ENCODE results near the gene IREB2.

Gene IREB2

DNA sequence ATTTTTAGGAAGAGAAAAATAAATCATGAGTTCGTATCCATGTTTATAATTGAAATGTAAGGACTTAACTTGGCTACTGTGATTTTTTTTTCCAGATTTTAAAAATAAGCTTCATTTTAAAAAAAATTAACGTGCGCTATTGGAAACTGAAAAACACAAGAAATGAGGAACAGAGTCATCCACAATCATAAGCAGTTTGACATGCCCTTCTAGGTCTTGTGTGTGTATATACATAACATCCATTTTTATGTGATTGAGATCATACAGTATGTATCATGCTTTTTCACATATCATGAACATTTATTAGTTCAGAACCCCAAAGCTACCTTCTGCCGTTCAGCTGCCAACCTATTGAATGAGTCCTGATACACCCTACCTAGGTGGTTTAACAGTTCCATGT, 22.7 kb downstream of the IREB2 start:
- Histone ChIP-seq H3K4me3 (ENCODE audit: insufficient read depth, low read length, poor library complexity, severe bottlenecking) (no peak overlapping the region), H3K27ac (ENCODE audit: low read depth, low read length) (no peak overlapping the region), H3K27me3 (ENCODE audit: low read length) (no peaks in the 10 kb centered on the region), H3K9ac (ENCODE audit: low read length) (no peak overlapping the region), H3K79me2 (ENCODE audit: insufficient read depth, low read length) (peaks cover 74% of the 10 kb centered on the region), H4K20me1 (ENCODE audit: low read depth, low read length) (peaks cover 33% of the 10 kb centered on the region), H3K36me3 (ENCODE audit: low read length) (peaks cover 28% of the 10 kb centered on the region; the same call in 1 of the 2 replicates), H3K4me2 (ENCODE audit: low read depth, low read length, poor library complexity, severe bottlenecking) (no peak overlapping the region), H3K9me2 (replicated peaks; ENCODE audit: insufficient read depth, low read length) (no peaks in the 10 kb centered on the region), H3F3A (ENCODE audit: insufficient read depth) (0 out of 2 replicates have a peak, but pooled peaks cover 4% of the 10 kb centered on the region), H2AFZ (ENCODE audit: low read depth, low read length, severe bottlenecking) (no peak overlapping the region), H3K9me3 (ENCODE audit: insufficient read depth, low read length) (no peaks in the 10 kb centered on the region)
- TF ChIP-seq EZH2phosphoT487 (conservative IDR thresholded peaks at IDR 0.05; ENCODE audit: low read length) (no peak), CTCF (IDR thresholded peaks at IDR 0.05; ENCODE audit: insufficient read depth, low read length, poor library complexity, severe bottlenecking) (no peak)

DNA sequence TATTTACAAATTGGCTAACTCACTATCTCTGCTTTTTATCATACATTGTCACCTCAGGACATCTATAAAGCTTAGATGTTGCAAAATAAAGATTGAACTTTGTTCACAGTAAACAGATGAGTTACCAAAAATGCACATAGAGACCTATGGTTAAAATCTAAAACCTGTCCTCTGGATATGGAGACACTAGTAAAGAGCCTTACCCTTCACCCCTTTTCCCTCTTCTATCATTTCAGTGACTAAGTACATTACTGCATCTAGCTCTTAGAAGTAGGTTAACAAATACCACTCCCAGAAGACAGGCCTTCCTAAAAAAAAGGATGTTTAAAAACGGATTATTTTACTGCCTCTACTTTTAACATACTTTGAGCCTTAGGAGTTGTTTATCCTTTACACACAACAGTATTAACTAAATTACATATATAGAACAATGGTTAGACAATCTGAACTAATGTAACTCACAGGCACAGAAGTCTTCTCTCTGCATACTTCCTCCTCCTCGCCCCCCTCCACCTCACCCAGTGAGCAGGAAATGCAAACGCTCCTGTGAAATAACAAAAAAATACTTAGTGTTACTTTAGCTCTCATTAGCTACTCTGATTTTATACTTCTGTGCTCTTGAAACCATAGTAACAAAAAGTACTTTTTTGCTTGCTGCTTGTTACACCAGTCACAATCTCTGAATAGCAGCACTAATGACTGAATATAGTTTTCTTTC, 23.3 kb downstream of the IREB2 start:
- no peak overlapping the region for H3K4me3 ChIP-seq (ENCODE audit: insufficient read depth, low read length, poor library complexity, severe bottlenecking)
- H2AFZ ChIP-seq (ENCODE audit: low read depth, low read length, severe bottlenecking), result no peak overlapping the region
- H4K20me1 ChIP-seq (ENCODE audit: low read depth, low read length), result peaks cover 28% of the 10 kb centered on the region
- no peak overlapping the region for H3K4me2 ChIP-seq (ENCODE audit: low read depth, low read length, poor library complexity, severe bottlenecking)
- H3K79me2 ChIP-seq (ENCODE audit: insufficient read depth, low read length), result peaks cover 69% of the 10 kb centered on the region
- 0 out of 2 replicates have a peak, but pooled peaks cover 2% of the 10 kb centered on the region for H3F3A ChIP-seq (ENCODE audit: insufficient read depth)
- no peaks in the 10 kb centered on the region for H3K9me3 ChIP-seq (ENCODE audit: insufficient read depth, low read length)
- no peak overlapping the region for H3K9ac ChIP-seq (ENCODE audit: low read length)
- H3K27me3 ChIP-seq (ENCODE audit: low read length), result no peaks in the 10 kb centered on the region
- H3K27ac ChIP-seq (ENCODE audit: low read depth, low read length), result no peak overlapping the region
- H3K9me2 ChIP-seq (replicated peaks; ENCODE audit: insufficient read depth, low read length), result no peaks in the 10 kb centered on the region
- TF ChIP-seq CTCF (IDR thresholded peaks at IDR 0.05; ENCODE audit: insufficient read depth, low read length, poor library complexity, severe bottlenecking) (no peak), EZH2phosphoT487 (conservative IDR thresholded peaks at IDR 0.05; ENCODE audit: low read length) (no peak)
- H3K36me3 ChIP-seq (ENCODE audit: low read length), result peaks cover 34% of the 10 kb centered on the region; the same call in 1 of the 2 replicates

DNA sequence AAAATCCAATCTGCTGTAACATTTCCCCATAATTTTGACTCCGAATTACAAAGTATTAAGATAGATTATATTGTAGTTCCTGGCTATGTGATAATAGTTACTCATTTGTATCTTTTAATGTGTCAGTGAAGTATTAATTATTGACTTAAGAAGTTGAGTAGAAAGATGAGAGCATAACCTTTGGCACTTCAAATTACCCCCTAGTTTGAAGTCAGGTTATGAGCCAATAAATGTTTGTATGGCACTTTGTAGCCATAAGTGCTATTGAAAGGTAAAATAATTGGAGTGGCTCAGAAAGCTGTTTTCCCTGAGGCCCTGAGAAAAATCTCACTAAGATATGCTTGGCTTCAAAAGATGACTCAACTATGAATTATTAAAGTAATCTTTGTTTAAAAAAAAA, 31.0 kb downstream of the IREB2 start:
- H3K27ac ChIP-seq (ENCODE audit: low read depth, low read length), result no peak overlapping the region
- peaks cover 61% of the 10 kb centered on the region for H3K36me3 ChIP-seq (ENCODE audit: low read length)
- no peaks in the 10 kb centered on the region for H3K79me2 ChIP-seq (ENCODE audit: insufficient read depth, low read length)
- no peak overlapping the region for H3K9ac ChIP-seq (ENCODE audit: low read length)
- peaks cover 10% of the 10 kb centered on the region; the same call in 1 of the 2 replicates for H3F3A ChIP-seq (ENCODE audit: insufficient read depth)
- no peaks in the 10 kb centered on the region for H3K9me3 ChIP-seq (ENCODE audit: insufficient read depth, low read length)
- no peaks in the 10 kb centered on the region for H3K27me3 ChIP-seq (ENCODE audit: low read length)
- no peak overlapping the region for H3K4me3 ChIP-seq (ENCODE audit: insufficient read depth, low read length, poor library complexity, severe bottlenecking)
- no peaks in the 10 kb centered on the region for H3K9me2 ChIP-seq (replicated peaks; ENCODE audit: insufficient read depth, low read length)
- no peaks in the 10 kb centered on the region for H4K20me1 ChIP-seq (ENCODE audit: low read depth, low read length)
- H2AFZ ChIP-seq (ENCODE audit: low read depth, low read length, severe bottlenecking), result no peak overlapping the region
- TF ChIP-seq EZH2phosphoT487 (conservative IDR thresholded peaks at IDR 0.05; ENCODE audit: low read length) (no peak), CTCF (IDR thresholded peaks at IDR 0.05; ENCODE audit: insufficient read depth, low read length, poor library complexity, severe bottlenecking) (no peak)
- H3K4me2 ChIP-seq (ENCODE audit: low read depth, low read length, poor library complexity, severe bottlenecking), result no peak overlapping the region

Measured in SU-DHL-6 (cell line).